Endothelial cell (in vitro differentiated cells): ENCODE results near the gene TEKT5. TPM values are rescaled to one million over a fixed set of nuclear protein-coding genes. Genes with fewer than 3 reads are reported as not detected.
"Not testable (repeated sequence)": the region's sequence is repeated elsewhere in the genome, so short reads cannot be mapped to it uniquely, and the experiment has no call there.

ENCODE experiments used
- DNase-seq: peaks from one replicate; pipeline ENCODE4 v3.0.0; 2021; ENCODE audit warnings: low spot score
- H3K27ac Mint-ChIP-seq: one replicate; pipeline ENCODE4 v1.8.0; 2021; ENCODE audit warnings: mixed read lengths, inconsistent platforms; ENCODE audit not compliant: unreplicated experiment
- H3K27me3 Mint-ChIP-seq: one replicate; pipeline ENCODE4 v1.8.0; 2021; ENCODE audit warnings: mild to moderate bottlenecking, moderate library complexity, mixed read lengths, inconsistent platforms; ENCODE audit not compliant: unreplicated experiment
- H3K36me3 Mint-ChIP-seq: one replicate; pipeline ENCODE4 v1.8.0; 2021; ENCODE audit warnings: mild to moderate bottlenecking, low read depth, mixed read lengths, inconsistent platforms; ENCODE audit not compliant: unreplicated experiment
- H3K4me1 Mint-ChIP-seq: one replicate; pipeline ENCODE4 v1.8.0; 2021; ENCODE audit warnings: mild to moderate bottlenecking, mixed read lengths, inconsistent platforms; ENCODE audit not compliant: unreplicated experiment
- H3K4me3 Mint-ChIP-seq: one replicate; pipeline ENCODE4 v1.8.0; 2021; ENCODE audit warnings: mild to moderate bottlenecking, mixed read lengths, inconsistent platforms; ENCODE audit not compliant: unreplicated experiment
- H3K9me3 Mint-ChIP-seq: one replicate; pipeline ENCODE4 v1.8.0; 2021; ENCODE audit warnings: mixed read lengths, inconsistent platforms; ENCODE audit not compliant: unreplicated experiment
- CTCF ChIP-seq: fragments of 200-600 bp; sonication (generic); IDR thresholded peaks from one replicate; pipeline ENCODE4 v1.5.0; 2021; ENCODE audit warnings: antibody characterized with exemption; ENCODE audit not compliant: unreplicated experiment
- total RNA-seq: library from RNA; stranded (reverse); fragmentation: NEBNext Ultra II Directional; extraction: Animal tissue kit (Norgen Biotek cat#: 25700); gene quantifications from one replicate; pipeline ENCODE4 v1.2.1, GENCODE V29; 2021; ENCODE audit not compliant: unreplicated experiment

Gene TEKT5
- total RNA-seq, 1 donor from 2014 or later, result 0.64 TPM

GRCh38 chr16:10681310-10682308, 13.1 kb downstream of the TEKT5 start:
- Mint-ChIP-seq H3K9me3 (no peaks in the 10 kb centered on the region), H3K27me3 (no peaks in the 10 kb centered on the region), H3K27ac (no peak overlapping the region)

GRCh38 chr16:10679921-10680320, 14.8 kb downstream of the TEKT5 start:
- Mint-ChIP-seq H3K27ac (no peak overlapping the region), H3K4me3 (no peak overlapping the region), H3K4me1 (no peaks in the 10 kb centered on the region), H3K9me3 (no peaks in the 10 kb centered on the region), H3K36me3 (no peaks in the 10 kb centered on the region), H3K27me3 (no peaks in the 10 kb centered on the region)
- no peak for DNase-seq
- TF ChIP-seq CTCF, result no peak

More at GRCh38 chr16:10681310-10682308, 13.1 kb downstream of the TEKT5 start:
- TF ChIP-seq CTCF, result no peak
- Mint-ChIP-seq H3K36me3 (no peaks in the 10 kb centered on the region), H3K4me1 (peaks cover 2% of the 10 kb centered on the region), H3K4me3 (no peak overlapping the region)
- DNase-seq, result no peak

- H3K27ac Mint-ChIP-seq, H3K4me1 Mint-ChIP-seq, H3K4me3 Mint-ChIP-seq, H3K27me3 Mint-ChIP-seq, H3K36me3 Mint-ChIP-seq, H3K9me3 Mint-ChIP-seq, DNase-seq: not testable (repeated sequence)
Measured at GRCh38 chr16:10679441-10679840, 15.3 kb downstream of the TEKT5 start.

- no peak for TF ChIP-seq CTCF
- no peak for DNase-seq
- Mint-ChIP-seq H3K4me1 (no peaks in the 10 kb centered on the region), H3K9me3 (no peaks in the 10 kb centered on the region), H3K27ac (no peak overlapping the region), H3K4me3 (no peak overlapping the region), H3K36me3 (no peaks in the 10 kb centered on the region), H3K27me3 (no peaks in the 10 kb centered on the region)
Measured at GRCh38 chr16:10678655-10679054, 16.1 kb downstream of the TEKT5 start.

GRCh38 chr16:10676284-10676683, 18.4 kb downstream of the TEKT5 start:
- Mint-ChIP-seq H3K27me3 (no peaks in the 10 kb centered on the region), H3K4me1 (no peaks in the 10 kb centered on the region), H3K27ac (no peak overlapping the region), H3K4me3 (no peak overlapping the region), H3K9me3 (no peaks in the 10 kb centered on the region), H3K36me3 (no peaks in the 10 kb centered on the region)
- no peak for DNase-seq
- no peak for TF ChIP-seq CTCF
